ENCODE data around the gene CRYGS. TPM values are rescaled to one million over a fixed set of nuclear protein-coding genes. Genes with fewer than 3 reads are reported as not detected.
A peak's percentile ranks its signal among the peaks of the same experiment; 100 is the strongest.

The CRYGS gene
- total and polyA plus RNA-seq, 10 donors, result 4.2 to 24.8 (median 6.8) TPM

DNA sequence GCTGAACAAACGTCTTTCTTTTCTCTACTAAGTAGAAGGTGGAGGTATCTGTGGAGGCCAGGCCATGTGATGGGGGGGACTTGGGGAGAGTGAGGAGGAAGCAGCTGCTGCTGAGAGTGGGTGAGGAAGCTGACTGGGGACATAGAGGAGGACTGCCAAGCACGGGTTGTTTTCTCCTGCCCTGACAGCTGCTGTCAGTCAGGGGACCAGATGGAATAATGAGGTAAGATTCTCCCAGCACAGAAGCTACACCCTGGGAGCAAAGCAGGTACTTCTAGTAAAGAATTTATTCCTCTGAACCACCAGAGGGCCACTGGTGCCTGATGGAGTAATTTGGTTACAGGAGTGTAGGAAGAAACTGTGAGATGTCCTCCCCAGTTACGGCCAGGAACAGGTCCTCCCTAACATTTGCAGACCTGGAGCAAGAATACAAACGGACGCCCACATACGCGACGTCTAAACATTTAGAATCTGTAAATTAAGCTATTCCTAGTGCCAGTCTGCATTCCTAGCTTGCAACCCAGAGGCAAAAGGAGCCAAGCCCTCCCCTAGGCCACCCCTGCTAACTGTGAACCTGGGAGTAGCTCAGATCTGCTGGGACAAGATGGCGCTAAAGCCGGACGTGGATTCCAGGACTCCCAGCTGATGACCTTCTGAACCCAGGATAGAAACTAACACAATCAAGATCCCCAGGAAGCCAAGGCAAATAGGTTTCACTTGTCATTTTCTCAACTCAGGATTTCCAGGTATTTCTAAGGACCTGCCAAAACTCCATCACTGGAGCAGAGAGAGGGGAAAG lies 14.8 kb downstream of the CRYGS start:
- peak in 1 of 3 donors; percentile 36 for TF ChIP-seq POLR2AphosphoS5 (IDR thresholded peaks at IDR 0.05)
- TF ChIP-seq POLR2A (IDR thresholded peaks at IDR 0.05), result no peak
- TF ChIP-seq, protein P1, sequence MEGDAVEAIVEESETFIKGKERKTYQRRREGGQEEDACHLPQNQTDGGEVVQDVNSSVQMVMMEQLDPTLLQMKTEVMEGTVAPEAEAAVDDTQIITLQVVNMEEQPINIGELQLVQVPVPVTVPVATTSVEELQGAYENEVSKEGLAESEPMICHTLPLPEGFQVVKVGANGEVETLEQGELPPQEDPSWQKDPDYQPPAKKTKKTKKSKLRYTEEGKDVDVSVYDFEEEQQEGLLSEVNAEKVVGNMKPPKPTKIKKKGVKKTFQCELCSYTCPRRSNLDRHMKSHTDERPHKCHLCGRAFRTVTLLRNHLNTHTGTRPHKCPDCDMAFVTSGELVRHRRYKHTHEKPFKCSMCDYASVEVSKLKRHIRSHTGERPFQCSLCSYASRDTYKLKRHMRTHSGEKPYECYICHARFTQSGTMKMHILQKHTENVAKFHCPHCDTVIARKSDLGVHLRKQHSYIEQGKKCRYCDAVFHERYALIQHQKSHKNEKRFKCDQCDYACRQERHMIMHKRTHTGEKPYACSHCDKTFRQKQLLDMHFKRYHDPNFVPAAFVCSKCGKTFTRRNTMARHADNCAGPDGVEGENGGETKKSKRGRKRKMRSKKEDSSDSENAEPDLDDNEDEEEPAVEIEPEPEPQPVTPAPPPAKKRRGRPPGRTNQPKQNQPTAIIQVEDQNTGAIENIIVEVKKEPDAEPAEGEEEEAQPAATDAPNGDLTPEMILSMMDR (IDR thresholded peaks at IDR 0.05 in 8 of 11, conservative IDR thresholded peaks at IDR 0.05 in 3 of 11), result no peak
- Histone ChIP-seq H3K4me3 (no peak overlapping the region), H3K27ac (peak overlapping the region in 1 of 8 donors; percentile 27), H3K9me3 (no peaks in the 10 kb centered on the region), H3K4me1 (peaks cover 10 to 65% (median 34%) of the 10 kb centered on the region in 6 donors), H3K27me3 (replicated peaks in 1 of 7) (peaks cover 0 to 11% (median 0%) of the 10 kb centered on the region in 7 donors), H3K36me3 (no peaks in the 10 kb centered on the region)
- WGBS, 5 donors, result 60 to 75% (median 66%) methylated on average over 11 of the region's 11 CpGs
- intact Hi-C loops (cut with DNase I; ENCODE audit: low total_unique reads), result no loop called here
- DNase-seq, result no peak

- peak; percentile 89 for DNase-seq
- Histone ChIP-seq H3K4me3 (no peak overlapping the region), H3K9me3 (no peaks in the 10 kb centered on the region), H3K27me3 (replicated peaks in 1 of 7) (peaks cover 0 to 11% (median 0%) of the 10 kb centered on the region in 7 donors), H3K27ac (peak overlapping the region in 4 of 8 donors; percentile 14 to 59 (median 45)), H3K36me3 (no peaks in the 10 kb centered on the region), H3K4me1 (peaks cover 0 to 48% (median 18%) of the 10 kb centered on the region in 6 donors)
- intact Hi-C loops (cut with DNase I; ENCODE audit: low total_unique reads), result no loop called here
- TF ChIP-seq, protein P1 (IDR thresholded peaks at IDR 0.05 in 8 of 11, conservative IDR thresholded peaks at IDR 0.05 in 3 of 11), result no peak
- TF ChIP-seq POLR2A (IDR thresholded peaks at IDR 0.05) (no peak), POLR2AphosphoS5 (IDR thresholded peaks at IDR 0.05) (peak in 1 of 3 donors; percentile 49)
- 51 to 66% (median 60%) methylated on average over 6 of the region's 6 CpGs for WGBS, 5 donors
Observed at GRCh38 chr3:186526256-186526606, 17.9 kb downstream of the CRYGS start.

GRCh38 chr3:186525369-186526255 lies 18.6 kb downstream of the CRYGS start:
- Histone ChIP-seq H3K27me3 (replicated peaks in 1 of 7) (peaks cover 0 to 11% (median 0%) of the 10 kb centered on the region in 7 donors), H3K36me3 (no peaks in the 10 kb centered on the region), H3K27ac (peak overlapping the region in 3 of 8 donors; percentile 32 to 58 (median 36)), H3K4me3 (no peak overlapping the region), H3K4me1 (peaks cover 0 to 51% (median 21%) of the 10 kb centered on the region in 6 donors), H3K9me3 (no peaks in the 10 kb centered on the region)
- 63 to 75% (median 67%) methylated on average over 9 of the region's 9 CpGs for WGBS, 5 donors
- DNase-seq, result no peak
- intact Hi-C loops (cut with DNase I; ENCODE audit: low total_unique reads), result no loop called here
- TF ChIP-seq POLR2A (IDR thresholded peaks at IDR 0.05), result no peak
- TF ChIP-seq POLR2AphosphoS5 (IDR thresholded peaks at IDR 0.05), result no peak
- TF ChIP-seq, protein P1 (IDR thresholded peaks at IDR 0.05 in 8 of 11, conservative IDR thresholded peaks at IDR 0.05 in 3 of 11), result no peak

All from spleen (tissue), 11 donors.